T-helper 9 cell (primary cell): ENCODE data around the gene RAMP3.
"Not testable (repeated sequence)": the region's sequence is repeated elsewhere in the genome, so short reads cannot be mapped to it uniquely, and the experiment has no call there.

Experiments
- DNase-seq: peaks from one replicate; pipeline ENCODE4 v3.0.0-alpha.2; 2020

Gene RAMP3

GRCh38 chr7:45158471-45158870 is 880 bp downstream of the RAMP3 start:
- no peak for DNase-seq

- no peak for DNase-seq
These were observed 1.7 kb downstream of the RAMP3 start for GRCh38 chr7:45159296-45159695.

- DNase-seq: no peak
These were observed 2.9 kb downstream of the RAMP3 start for GRCh38 chr7:45160417-45160881.

- DNase-seq: no peak
These were observed 3.5 kb downstream of the RAMP3 start for GRCh38 chr7:45161138-45161537.

GRCh38 chr7:45161842-45162241 is 4.3 kb downstream of the RAMP3 start:
- DNase-seq: no peak

GRCh38 chr7:45162311-45162845 is 4.8 kb downstream of the RAMP3 start:
- no peak for DNase-seq

- DNase-seq: no peak
These were observed 5.5 kb downstream of the RAMP3 start for GRCh38 chr7:45162943-45163691.

GRCh38 chr7:45163692-45164052 is 6.1 kb downstream of the RAMP3 start:
- DNase-seq: no peak

- DNase-seq: not testable (repeated sequence)
These were observed 6.7 kb downstream of the RAMP3 start for GRCh38 chr7:45164271-45164670.

GRCh38 chr7:45165857-45166256 is 8.3 kb downstream of the RAMP3 start:
- no peak for DNase-seq

GRCh38 chr7:45171946-45172345 is 14.4 kb downstream of the RAMP3 start:
- DNase-seq: no peak

GRCh38 chr7:45173596-45174327 is 16.2 kb downstream of the RAMP3 start:
- no peak for DNase-seq

- DNase-seq: no peak
These were observed 16.7 kb downstream of the RAMP3 start for GRCh38 chr7:45174328-45174610.

- no peak for DNase-seq
These were observed 17.6 kb downstream of the RAMP3 start for GRCh38 chr7:45174966-45175765.

GRCh38 chr7:45176091-45176490 is 18.5 kb downstream of the RAMP3 start:
- DNase-seq: no peak

GRCh38 chr7:45176886-45177731 is 19.5 kb downstream of the RAMP3 start:
- no peak for DNase-seq

GRCh38 chr7:45177801-45178200 is 20.2 kb downstream of the RAMP3 start:
- no peak for DNase-seq

GRCh38 chr7:45178241-45179225 is 20.9 kb downstream of the RAMP3 start:
- no peak for DNase-seq

GRCh38 chr7:45179666-45180065 is 22.1 kb downstream of the RAMP3 start:
- no peak for DNase-seq

GRCh38 chr7:45180084-45180986 is 22.7 kb downstream of the RAMP3 start:
- no peak for DNase-seq
